Glomerular visceral epithelial cell (primary cell): ENCODE measurements around the gene GAB1.
A peak's percentile ranks its signal among the peaks of the same experiment; 100 is the strongest.

Experiments used
- DNase-seq: peaks from one replicate; pipeline ENCODE4 v3.0.0-alpha.2; 2016; ENCODE audit errors: extremely low spot score

GAB1 gene

GRCh38 chr4:143389579-143390195, 53.0 kb downstream of the GAB1 start:
- no peak for DNase-seq

GRCh38 chr4:143390764-143391163, 54.1 kb downstream of the GAB1 start:
- no peak for DNase-seq

GRCh38 chr4:143391261-143391660, 54.6 kb downstream of the GAB1 start:
- DNase-seq, result no peak

GRCh38 chr4:143391895-143392294, 55.2 kb downstream of the GAB1 start:
- DNase-seq, result no peak

GRCh38 chr4:143393195-143393594, 56.5 kb downstream of the GAB1 start:
- DNase-seq, result no peak

- no peak for DNase-seq
Measured at GRCh38 chr4:143394739-143395453, 58.2 kb downstream of the GAB1 start.

- DNase-seq, result no peak
Measured at GRCh38 chr4:143396695-143397094, 60.0 kb downstream of the GAB1 start.

- no peak for DNase-seq
Measured at GRCh38 chr4:143397335-143397734, 60.7 kb downstream of the GAB1 start.

- no peak for DNase-seq
Measured at GRCh38 chr4:143397887-143398286, 61.2 kb downstream of the GAB1 start.

GRCh38 chr4:143399113-143399949, 62.7 kb downstream of the GAB1 start:
- peak; percentile 22 for DNase-seq

GRCh38 chr4:143400082-143400481, 63.4 kb downstream of the GAB1 start:
- no peak for DNase-seq

- no peak for DNase-seq
Measured at GRCh38 chr4:143402776-143403552, 66.3 kb downstream of the GAB1 start.

- DNase-seq, result no peak
Measured at GRCh38 chr4:143403553-143403820, 66.8 kb downstream of the GAB1 start.

- peak; percentile 62 for DNase-seq
Measured at GRCh38 chr4:143404555-143404954, 67.9 kb downstream of the GAB1 start.

GRCh38 chr4:143405075-143405730, 68.5 kb downstream of the GAB1 start:
- DNase-seq, result no peak

- DNase-seq, result peak; percentile 59
Measured at GRCh38 chr4:143406523-143406922, 69.8 kb downstream of the GAB1 start.

- DNase-seq, result no peak
Measured at GRCh38 chr4:143407474-143407873, 70.8 kb downstream of the GAB1 start.

GRCh38 chr4:143407888-143408287, 71.2 kb downstream of the GAB1 start:
- no peak for DNase-seq

- no peak for DNase-seq
Measured at GRCh38 chr4:143410015-143410414, 73.3 kb downstream of the GAB1 start.

GRCh38 chr4:143411527-143412419, 75.1 kb downstream of the GAB1 start:
- no peak for DNase-seq

GRCh38 chr4:143412420-143412758, 75.7 kb downstream of the GAB1 start:
- DNase-seq, result no peak
